GM12873 (cell line): Measurements from ENCODE around the gene NNMT.

ENCODE experiments used
- CTCF ChIP-seq: IDR thresholded peaks from 2 replicates; pipeline ENCODE4 v1.5.1; 2012; ENCODE audit warnings: low read depth, mild to moderate bottlenecking, moderate library complexity, low read length, control low read depth; ENCODE audit not compliant: insufficient read depth; ENCODE audit errors: missing control alignments

Gene NNMT

DNA sequence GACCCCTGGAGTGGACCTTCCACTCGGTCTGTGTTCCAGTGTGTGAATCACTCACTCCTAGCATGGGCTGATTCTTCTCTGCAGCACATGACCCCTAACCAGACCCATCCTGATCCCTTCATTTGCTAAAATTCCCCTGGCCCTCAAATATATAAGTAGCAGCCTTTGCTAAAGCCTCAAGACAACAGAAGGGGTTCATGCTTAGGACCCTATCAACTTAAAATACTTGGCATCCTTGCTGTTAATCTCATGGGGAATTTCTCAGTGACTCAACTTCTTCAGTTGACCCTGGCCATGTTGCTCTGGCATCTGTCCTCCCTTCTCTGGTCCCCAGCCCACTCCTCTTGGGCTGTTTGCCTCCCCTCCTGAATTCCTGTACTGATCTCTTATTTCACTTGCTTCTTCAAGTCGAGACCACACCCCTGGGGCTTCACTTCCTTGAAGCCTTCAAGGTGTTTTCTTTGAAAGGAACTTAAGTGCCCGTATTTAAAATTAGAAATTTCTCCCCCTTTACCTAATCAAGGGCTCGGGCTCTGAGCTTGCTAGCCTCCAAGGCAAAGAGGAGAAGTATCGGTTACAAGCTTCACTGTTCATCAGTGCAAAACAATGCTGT is 23.6 kb downstream of the NNMT start:
- no peak for TF ChIP-seq CTCF

GRCh38 chr11:114321621-114322257 is 25.5 kb downstream of the NNMT start:
- TF ChIP-seq CTCF = no peak

- no peak for TF ChIP-seq CTCF
These were observed 26.7 kb downstream of the NNMT start for GRCh38 chr11:114322934-114323333.

GRCh38 chr11:114326151-114326550 is 30.0 kb downstream of the NNMT start:
- TF ChIP-seq CTCF = no peak

DNA sequence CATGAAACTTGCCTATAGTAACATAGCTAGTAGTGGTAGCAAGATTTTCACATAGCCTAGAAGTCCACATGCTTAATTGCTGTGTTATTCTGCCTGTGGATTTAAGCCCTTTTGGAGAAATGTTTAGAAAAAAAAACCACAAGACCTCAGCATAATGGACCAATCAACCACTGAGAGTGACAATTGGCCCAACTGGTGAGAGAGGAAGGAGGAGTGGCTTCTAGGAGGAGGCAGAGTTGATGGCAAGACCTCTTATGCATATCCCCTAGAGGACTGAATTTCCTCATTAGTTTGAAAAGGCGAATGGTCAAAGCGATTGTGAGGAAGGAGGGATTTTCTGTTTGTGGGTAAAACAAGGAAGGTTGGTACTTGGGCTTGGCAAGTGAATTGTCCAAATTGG is 30.6 kb downstream of the NNMT start:
- no peak for TF ChIP-seq CTCF

GRCh38 chr11:114330373-114330772 is 34.2 kb downstream of the NNMT start:
- no peak for TF ChIP-seq CTCF

DNA sequence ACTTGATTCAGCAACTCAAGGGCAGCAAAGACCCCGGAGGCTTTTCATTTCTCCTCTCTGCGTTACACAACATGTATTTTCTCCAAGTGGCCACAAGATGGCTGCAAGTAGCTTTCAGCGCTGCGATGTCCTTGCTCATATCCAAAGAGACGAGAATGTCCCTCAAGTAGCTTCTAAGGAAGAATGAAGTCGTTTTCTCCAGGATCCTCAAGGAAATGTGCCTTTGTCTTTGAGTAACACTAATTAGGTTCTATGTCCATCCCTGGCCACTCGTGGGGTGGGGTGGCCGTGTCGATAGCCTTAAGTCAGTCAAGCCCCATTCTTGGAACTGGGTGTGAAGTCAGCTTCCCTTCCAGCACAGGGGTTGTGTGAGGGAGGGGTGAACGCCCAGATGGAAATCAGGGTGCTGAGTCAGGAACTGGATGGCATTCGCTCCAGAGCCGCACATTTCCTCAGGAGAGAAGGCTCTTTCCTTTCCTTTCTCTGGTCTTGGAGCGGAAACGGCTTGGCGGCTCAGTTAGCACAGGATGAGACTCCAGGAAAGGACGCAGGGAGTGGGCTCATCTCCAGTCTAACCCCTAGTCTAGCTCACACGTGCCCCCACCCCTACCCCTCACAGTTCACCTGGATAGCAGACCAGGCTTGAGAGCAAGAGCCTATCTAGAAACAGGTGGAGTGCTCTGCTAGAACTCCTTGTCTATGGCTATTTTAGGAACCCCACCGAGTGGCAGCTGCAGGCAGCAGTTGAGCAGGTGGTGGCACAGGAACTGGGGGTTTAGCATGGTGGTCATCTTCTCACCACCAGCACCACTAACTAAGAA is 44.3 kb downstream of the NNMT start:
- peak; percentile 83 for TF ChIP-seq CTCF
